ENCODE data around the gene NEK11.

- TF ChIP-seq ZNF274 (IDR thresholded peaks at IDR 0.05; ENCODE audit: low read depth, low read length) (no peak), YY1 (IDR thresholded peaks at IDR 0.05; ENCODE audit: insufficient read depth, insufficient read length) (no peak), SUZ12 (IDR thresholded peaks at IDR 0.05; ENCODE audit: extremely low read depth, insufficient read depth, insufficient read length) (no peak)
Observed at GRCh38 chr3:131143802-131144201, 117.1 kb downstream of the NEK11 start.

Data from NT2/D1 (cell line).